ENCODE data around the gene SRGAP3.

DNA sequence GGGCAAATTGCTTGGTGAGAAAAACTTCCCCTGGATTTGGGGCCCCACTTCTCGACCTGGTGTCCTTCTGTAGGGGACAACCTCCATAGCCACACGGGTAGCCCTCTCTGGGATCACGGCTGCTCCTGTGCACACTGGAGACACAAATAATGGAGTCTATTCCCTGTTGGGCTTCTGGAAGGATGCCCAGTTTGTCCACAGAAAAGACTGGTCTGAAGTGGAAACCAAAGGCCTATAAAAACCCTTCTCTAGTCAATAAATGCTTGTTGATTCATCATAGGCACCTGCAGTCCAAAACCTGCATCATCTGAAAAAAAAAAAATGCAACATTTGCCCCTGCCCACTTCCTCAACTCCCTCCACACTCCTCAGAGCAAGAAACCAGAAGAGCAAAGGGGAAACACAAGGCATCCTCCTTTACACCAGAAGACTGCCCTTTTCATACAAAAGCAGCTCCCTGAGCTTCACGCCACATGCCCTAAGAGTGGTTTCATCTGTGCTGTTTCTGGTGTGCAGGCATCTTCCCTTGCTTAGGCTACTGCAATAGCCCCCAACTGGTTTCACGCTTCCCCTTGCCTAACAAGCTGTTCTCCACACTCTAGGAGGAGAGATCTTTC is 36.3 kb downstream of the SRGAP3 start:
- TF ChIP-seq, protein P1, sequence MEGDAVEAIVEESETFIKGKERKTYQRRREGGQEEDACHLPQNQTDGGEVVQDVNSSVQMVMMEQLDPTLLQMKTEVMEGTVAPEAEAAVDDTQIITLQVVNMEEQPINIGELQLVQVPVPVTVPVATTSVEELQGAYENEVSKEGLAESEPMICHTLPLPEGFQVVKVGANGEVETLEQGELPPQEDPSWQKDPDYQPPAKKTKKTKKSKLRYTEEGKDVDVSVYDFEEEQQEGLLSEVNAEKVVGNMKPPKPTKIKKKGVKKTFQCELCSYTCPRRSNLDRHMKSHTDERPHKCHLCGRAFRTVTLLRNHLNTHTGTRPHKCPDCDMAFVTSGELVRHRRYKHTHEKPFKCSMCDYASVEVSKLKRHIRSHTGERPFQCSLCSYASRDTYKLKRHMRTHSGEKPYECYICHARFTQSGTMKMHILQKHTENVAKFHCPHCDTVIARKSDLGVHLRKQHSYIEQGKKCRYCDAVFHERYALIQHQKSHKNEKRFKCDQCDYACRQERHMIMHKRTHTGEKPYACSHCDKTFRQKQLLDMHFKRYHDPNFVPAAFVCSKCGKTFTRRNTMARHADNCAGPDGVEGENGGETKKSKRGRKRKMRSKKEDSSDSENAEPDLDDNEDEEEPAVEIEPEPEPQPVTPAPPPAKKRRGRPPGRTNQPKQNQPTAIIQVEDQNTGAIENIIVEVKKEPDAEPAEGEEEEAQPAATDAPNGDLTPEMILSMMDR (IDR thresholded peaks at IDR 0.05): no peak
- no peak for TF ChIP-seq EP300 (IDR thresholded peaks at IDR 0.05)
